Testis (tissue), 3 donors: ENCODE data around the gene HPS1. TPM values are rescaled to one million over a fixed set of nuclear protein-coding genes. Genes with fewer than 3 reads are reported as not detected.

Experiments
- DNase-seq: peaks from one replicate; pipeline ENCODE4 v3.0.0-alpha.2; 2019
- H3K27ac ChIP-seq, 2 donors: fragments of 200-600 bp; sonication (generic); one replicate each; pipeline ENCODE4 v1.5.1; 2019
- H3K27me3 ChIP-seq: fragments of 200-600 bp; sonication (generic); one replicate; pipeline ENCODE4 v1.5.1; 2019
- H3K36me3 ChIP-seq: fragments of 200-600 bp; sonication (generic); one replicate; pipeline ENCODE4 v1.5.1; 2017; ENCODE audit warnings: low read depth; ENCODE audit errors: missing control alignments
- H3K4me1 ChIP-seq: fragments of 200-600 bp; sonication (generic); one replicate; pipeline ENCODE4 v1.5.1; 2019
- H3K4me3 ChIP-seq, 2 donors: fragments of 200-600 bp; sonication (generic); one replicate each; pipeline ENCODE4 v1.5.1; 2017 to 2019
- H3K9me3 ChIP-seq: fragments of 200-600 bp; sonication (generic); one replicate; pipeline ENCODE4 v1.5.1; 2017
- CTCF ChIP-seq, 3 experiments: fragments of 450-650 bp in 2 of 3; fragments of 200-600 bp in 1 of 3; sonication (generic) in 1 of 3; IDR thresholded peaks; one replicate each; pipeline ENCODE4 v1.5.1; 2016 to 2019; ENCODE audit warnings: antibody characterized with exemption in 3 of 3, mild to moderate bottlenecking in 2 of 3, moderate library complexity in 1 of 3
- POLR2A ChIP-seq: fragments of 450-650 bp; IDR thresholded peaks from one replicate; pipeline ENCODE4 v1.6.1; 2017; ENCODE audit warnings: antibody characterized with exemption, mild to moderate bottlenecking, moderate library complexity
- WGBS, 2 donors: methylation state at CpG; one replicate each; pipeline ENCODE4 v1.1.5; 2018; 5-methylcytosine and 5-hydroxymethylcytosine counted together
- intact Hi-C: fragments of 100-400 bp; cut with DNase I; formaldehyde crosslinking; loops from one replicate; pipeline ENCODE4 v1.15.1; 2023; ENCODE audit warnings: low total_unique reads
- polyA plus RNA-seq: library from polyadenylated mRNA; stranded (reverse); fragments of 350-450 nt; fragmentation: Illumina TruSeq; extraction: RNeasy Lipid Tissue Mini Kit (QIAGEN cat#74804); gene quantifications from one replicate; pipeline ENCODE4 v1.2.3, GENCODE V29; 2014; ENCODE audit warnings: low read depth, low replicate concordance; ENCODE audit not compliant: insufficient read depth
- total RNA-seq, 2 donors: library from RNA; depleted of rRNA; stranded (reverse); fragments of >200 nt; gene quantifications; one replicate each; pipeline ENCODE4 v1.2.3, GENCODE V29; 2016

HPS1 gene
- total and polyA plus RNA-seq, 3 donors from 2014 or later, result 53.6 to 73.4 (median 59.4) TPM

- 84% methylated on average over 7 of the region's 7 CpGs for WGBS, 2 donors
- no peak overlapping the region for H3K27ac ChIP-seq
- H3K9me3 ChIP-seq, result no peaks in the 10 kb centered on the region
- no peak for DNase-seq
- no peak overlapping the region for H3K4me3 ChIP-seq
- no peaks in the 10 kb centered on the region for H3K36me3 ChIP-seq
- intact Hi-C loops, result no loop called here
- H3K4me1 ChIP-seq, result no peaks in the 10 kb centered on the region
- TF ChIP-seq CTCF (IDR thresholded peaks at IDR 0.05) (no peak), POLR2A (no peak)
- H3K27me3 ChIP-seq, result no peaks in the 10 kb centered on the region
Measured at GRCh38 chr10:98391065-98391464, 55.7 kb downstream of the HPS1 start.

- DNase-seq, result no peak
- Histone ChIP-seq H3K27me3 (no peaks in the 10 kb centered on the region), H3K4me3 (no peak overlapping the region), H3K36me3 (no peaks in the 10 kb centered on the region), H3K4me1 (no peaks in the 10 kb centered on the region), H3K9me3 (no peaks in the 10 kb centered on the region), H3K27ac (no peak overlapping the region)
- WGBS, 2 donors, result 83 to 100% methylated on average over 1 to 4 of the region's 4 CpGs
- intact Hi-C loops, result no loop called here
- no peak for TF ChIP-seq CTCF (IDR thresholded peaks at IDR 0.05)
- no peak for TF ChIP-seq POLR2A
Measured at GRCh38 chr10:98390406-98390805, 56.3 kb downstream of the HPS1 start.

- no peak for TF ChIP-seq CTCF (IDR thresholded peaks at IDR 0.05)
- no peak for TF ChIP-seq POLR2A
- no peaks in the 10 kb centered on the region for H3K27me3 ChIP-seq
- intact Hi-C loops, result no loop called here
Measured at GRCh38 chr10:98389398-98389797, 57.3 kb downstream of the HPS1 start.

GRCh38 chr10:98388101-98388655 is 58.6 kb downstream of the HPS1 start:
- TF ChIP-seq CTCF (IDR thresholded peaks at IDR 0.05) (no peak), POLR2A (no peak)
- Histone ChIP-seq H3K27me3 (no peaks in the 10 kb centered on the region), H3K36me3 (no peaks in the 10 kb centered on the region), H3K4me1 (no peaks in the 10 kb centered on the region), H3K9me3 (no peaks in the 10 kb centered on the region), H3K27ac (no peak overlapping the region), H3K4me3 (no peak overlapping the region)
- no peak for DNase-seq
- 93 to 96% methylated on average over 11 to 13 of the region's 13 CpGs for WGBS, 2 donors
- intact Hi-C loops, result no loop called here

More at GRCh38 chr10:98389398-98389797, 57.3 kb downstream of the HPS1 start:
- H3K36me3 ChIP-seq, result no peaks in the 10 kb centered on the region
- no peaks in the 10 kb centered on the region for H3K9me3 ChIP-seq
- DNase-seq, result no peak
- no peak overlapping the region for H3K4me3 ChIP-seq
- H3K27ac ChIP-seq, result no peak overlapping the region
- H3K4me1 ChIP-seq, result no peaks in the 10 kb centered on the region
- 88 to 93% methylated on average over 6 of the region's 6 CpGs for WGBS, 2 donors

GRCh38 chr10:98384531-98385133 is 62.1 kb downstream of the HPS1 start:
- H3K9me3 ChIP-seq, result no peaks in the 10 kb centered on the region
- no peak overlapping the region for H3K27ac ChIP-seq
- no peak for DNase-seq
- H3K4me1 ChIP-seq, result no peaks in the 10 kb centered on the region
- H3K36me3 ChIP-seq, result no peaks in the 10 kb centered on the region
- TF ChIP-seq CTCF (IDR thresholded peaks at IDR 0.05) (no peak), POLR2A (no peak)
- H3K27me3 ChIP-seq, result no peaks in the 10 kb centered on the region
- no peak overlapping the region for H3K4me3 ChIP-seq
- 86 to 89% methylated on average over 9 of the region's 9 CpGs for WGBS, 2 donors
- intact Hi-C loops, result no loop called here
